K562 treated with DMSO at 1 percent for 24 hours (cell line): ENCODE data around the gene PTPN1. TPM values are rescaled to one million over a fixed set of nuclear protein-coding genes. Genes with fewer than 3 reads are reported as not detected.

Experiments
- total RNA-seq: library from RNA; unstranded; fragments of 300-600 nt; gene quantifications from 2 replicates; pipeline ENCODE4 v1.2.3, GENCODE V29; 2022; ENCODE audit warnings: low read depth; ENCODE audit not compliant: insufficient read depth

The PTPN1 gene
- total RNA-seq, result 57.4 and 59.5 TPM in 2 replicates

DNA sequence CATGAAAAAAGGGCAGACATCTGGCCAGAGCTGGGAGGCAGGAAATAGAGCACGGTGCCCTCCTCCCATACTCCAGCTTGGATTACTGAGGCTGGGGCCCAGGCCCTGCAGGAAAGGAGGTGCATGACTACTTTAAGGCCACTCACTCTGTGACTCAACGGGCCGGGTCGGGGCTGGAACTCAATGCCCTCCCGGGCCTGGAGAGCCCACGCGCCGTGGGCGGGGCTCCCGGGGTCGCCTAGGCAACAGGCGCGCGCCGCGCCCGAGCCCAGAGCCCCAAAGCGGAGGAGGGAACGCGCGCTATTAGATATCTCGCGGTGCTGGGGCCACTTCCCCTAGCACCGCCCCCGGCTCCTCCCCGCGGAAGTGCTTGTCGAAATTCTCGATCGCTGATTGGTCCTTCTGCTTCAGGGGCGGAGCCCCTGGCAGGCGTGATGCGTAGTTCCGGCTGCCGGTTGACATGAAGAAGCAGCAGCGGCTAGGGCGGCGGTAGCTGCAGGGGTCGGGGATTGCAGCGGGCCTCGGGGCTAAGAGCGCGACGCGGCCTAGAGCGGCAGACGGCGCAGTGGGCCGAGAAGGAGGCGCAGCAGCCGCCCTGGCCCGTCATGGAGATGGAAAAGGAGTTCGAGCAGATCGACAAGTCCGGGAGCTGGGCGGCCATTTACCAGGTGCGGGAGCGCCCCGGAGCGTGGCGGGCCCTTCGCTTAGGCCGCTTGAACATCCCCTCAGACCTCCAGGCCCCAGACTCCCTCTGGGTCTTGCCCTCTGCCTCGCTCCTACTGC, at the start of gene PTPN1:
Gene PTPN1, plus strand, starts transcription at position 461 of the 783 bp plus-strand sequence. Its CDS starts 145 bp downstream, at position 606.

Other genes with a start within 250 kb of the PTPN1 start
- gene RIPOR3, start 181.2 kb downstream of the PTPN1 start, total RNA-seq, result 29.1 and 33.8 TPM in 2 replicates
- gene PARD6B, start 221.2 kb downstream of the PTPN1 start, total RNA-seq, result 2.0 and 2.9 TPM in 2 replicates